Trophoblast cell (in vitro differentiated cells and primary cell): ENCODE results near the gene WNK2.

Experiments used
- DNase-seq, 2 donors: peaks; one replicate each; pipeline ENCODE4 v3.0.0-alpha.2; 2016
- H2AFZ ChIP-seq: 2 replicates; pipeline ENCODE4 v1.6.1; 2013; ENCODE audit warnings: low read length, moderate library complexity, mild to moderate bottlenecking; ENCODE audit not compliant: insufficient read depth, poor library complexity
- H2AK5ac ChIP-seq: 2 replicates; pipeline ENCODE4 v1.6.1; 2013; ENCODE audit warnings: mild to moderate bottlenecking, low read length
- H2BK120ac ChIP-seq: 2 replicates; pipeline ENCODE4 v1.6.1; 2013; ENCODE audit warnings: low read length, mild to moderate bottlenecking, moderate library complexity; ENCODE audit not compliant: insufficient read depth, poor library complexity
- H2BK12ac ChIP-seq: 2 replicates; pipeline ENCODE4 v1.6.1; 2013; ENCODE audit warnings: mild to moderate bottlenecking, low read length, moderate library complexity
- H2BK5ac ChIP-seq: 2 replicates; pipeline ENCODE4 v1.6.1; 2013; ENCODE audit warnings: low read length, low read depth, moderate library complexity, mild to moderate bottlenecking; ENCODE audit not compliant: poor library complexity
- H3K14ac ChIP-seq: 2 replicates; pipeline ENCODE4 v1.6.1; 2013; ENCODE audit warnings: mild to moderate bottlenecking, low read length
- H3K18ac ChIP-seq: 2 replicates; pipeline ENCODE4 v1.6.1; 2013; ENCODE audit warnings: mild to moderate bottlenecking, low read length
- H3K23ac ChIP-seq: 2 replicates; pipeline ENCODE4 v1.6.1; 2013; ENCODE audit warnings: low read length
- H3K27ac ChIP-seq: 2 replicates; pipeline ENCODE4 v1.5.1; 2013; ENCODE audit warnings: low read depth, mild to moderate bottlenecking, inconsistent platforms, low read length, moderate library complexity
- H3K27me3 ChIP-seq: 2 replicates; pipeline ENCODE4 v1.6.1; 2013; ENCODE audit warnings: inconsistent platforms, mild to moderate bottlenecking, low read length, moderate library complexity; ENCODE audit not compliant: insufficient read depth
- H3K36me3 ChIP-seq, 2 experiments: 1 replicate in 1 of 2; 2 replicates in 1 of 2; pipeline ENCODE4 v1.6.1; 2013; ENCODE audit warnings: low read length in 2 of 2, mild to moderate bottlenecking in 2 of 2, moderate library complexity in 1 of 2; ENCODE audit not compliant: insufficient read depth in 2 of 2, control insufficient read depth in 1 of 2
- H3K4ac ChIP-seq: 2 replicates; pipeline ENCODE4 v1.6.1; 2013; ENCODE audit warnings: low read depth, mild to moderate bottlenecking, low read length, moderate library complexity
- H3K4me1 ChIP-seq, 2 experiments: 1 replicate in 1 of 2; 2 replicates in 1 of 2; pipeline ENCODE4 v1.6.1; 2013; ENCODE audit warnings: low read length in 2 of 2, mild to moderate bottlenecking in 2 of 2, moderate library complexity in 1 of 2; ENCODE audit not compliant: insufficient read depth in 2 of 2, control insufficient read depth in 1 of 2
- H3K4me2 ChIP-seq: 2 replicates; pipeline ENCODE4 v1.6.1; 2013; ENCODE audit warnings: inconsistent platforms, mild to moderate bottlenecking, low read length, moderate library complexity
- H3K4me3 ChIP-seq: 2 replicates; pipeline ENCODE4 v1.5.1; 2013; ENCODE audit warnings: mild to moderate bottlenecking, low read depth, low read length, inconsistent platforms
- H3K79me1 ChIP-seq: one replicate; pipeline ENCODE4 v1.6.1; 2013; ENCODE audit warnings: low read length
- H3K79me2 ChIP-seq: 2 replicates; pipeline ENCODE4 v1.6.1; 2013; ENCODE audit warnings: low read length, mild to moderate bottlenecking; ENCODE audit not compliant: control insufficient read depth, insufficient read depth, poor library complexity
- H3K9ac ChIP-seq: 2 replicates; pipeline ENCODE4 v1.6.1; 2013; ENCODE audit warnings: mild to moderate bottlenecking, low read length
- H3K9me3 ChIP-seq: 2 replicates; pipeline ENCODE4 v1.6.1; 2013; ENCODE audit warnings: low read depth, mild to moderate bottlenecking, control low read depth, inconsistent platforms, low read length; ENCODE audit not compliant: insufficient read depth
- H4K12ac ChIP-seq: 2 replicates; pipeline ENCODE4 v1.6.1; 2013; ENCODE audit warnings: low read depth, mild to moderate bottlenecking, low read length, moderate library complexity
- H4K8ac ChIP-seq: 2 replicates; pipeline ENCODE4 v1.6.1; 2013; ENCODE audit warnings: low read depth, mild to moderate bottlenecking, low read length, moderate library complexity
- H4K91ac ChIP-seq: one replicate; pipeline ENCODE4 v1.6.1; 2013; ENCODE audit warnings: low read depth, mild to moderate bottlenecking, low read length, moderate library complexity
- WGBS: extraction: QIAGEN DNeasy Blood & Tissue Kit; methylation state at CpG from one replicate; pipeline ENCODE4 v1.1.7; 2013; ENCODE audit warnings: missing lambda C conversion rate; ENCODE audit not compliant: insufficient read length, insufficient coverage; ENCODE audit errors: extremely low coverage; 5-methylcytosine and 5-hydroxymethylcytosine counted together

Gene WNK2

DNA sequence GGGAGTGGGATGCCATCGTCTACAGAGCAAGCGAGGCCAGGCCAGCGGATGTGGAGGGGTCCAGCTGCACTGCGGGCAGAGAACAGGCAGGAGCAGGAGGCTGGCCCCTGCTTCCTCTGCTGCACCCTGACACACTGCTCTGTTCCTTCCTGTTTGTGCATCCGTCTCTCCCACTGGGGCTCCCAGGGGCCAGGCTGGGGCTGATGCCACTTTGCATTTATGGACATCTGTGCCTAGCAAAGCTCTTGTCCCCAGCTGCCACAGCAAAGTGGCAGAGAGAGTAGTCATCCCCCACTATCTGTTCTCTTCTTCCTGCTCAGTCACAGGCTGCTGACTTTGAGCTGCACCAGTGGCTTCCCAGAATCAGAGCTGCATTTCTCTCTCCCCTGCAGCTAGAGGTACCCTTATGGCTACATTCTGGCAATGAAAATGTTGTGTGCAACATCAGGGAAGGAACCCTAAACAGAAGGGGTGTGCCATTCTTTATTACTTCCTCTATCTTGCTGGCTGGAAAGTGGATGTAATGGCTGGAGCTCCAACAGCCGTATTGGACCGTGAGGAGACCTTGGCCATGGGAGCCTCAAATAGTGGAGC is 45.7 kb upstream of the WNK2 start:
- H2AFZ ChIP-seq = no peak overlapping the region
- H4K12ac ChIP-seq = no peak overlapping the region
- no peak overlapping the region for H2AK5ac ChIP-seq
- H3K27me3 ChIP-seq = no peaks in the 10 kb centered on the region
- no peak overlapping the region for H3K4me3 ChIP-seq
- peaks cover 2% of the 10 kb centered on the region for H3K9me3 ChIP-seq
- no CpG with 5 or more reads among the region's 7 CpGs for WGBS
- H3K4me1 ChIP-seq = peaks cover 2 to 5% of the 10 kb centered on the region in 2 experiments
- H3K23ac ChIP-seq = no peak overlapping the region
- H3K36me3 ChIP-seq = no peaks in the 10 kb centered on the region
- no peak overlapping the region for H2BK5ac ChIP-seq
- no peak overlapping the region for H3K4me2 ChIP-seq
- no peak overlapping the region for H2BK120ac ChIP-seq
- peaks cover 8% of the 10 kb centered on the region for H3K79me1 ChIP-seq
- H3K18ac ChIP-seq = no peak overlapping the region
- H3K27ac ChIP-seq = no peak overlapping the region
- no peak overlapping the region for H3K9ac ChIP-seq
- H3K4ac ChIP-seq = no peak overlapping the region
- no peak for DNase-seq
- no peak overlapping the region for H4K91ac ChIP-seq
- H2BK12ac ChIP-seq = no peak overlapping the region
- H3K14ac ChIP-seq = no peak overlapping the region
- H4K8ac ChIP-seq = no peak overlapping the region
- H3K79me2 ChIP-seq = peaks cover 7% of the 10 kb centered on the region

- H3K4me2 ChIP-seq = no peak overlapping the region
- no peak overlapping the region for H4K12ac ChIP-seq
- no peak overlapping the region for H3K23ac ChIP-seq
- H3K36me3 ChIP-seq = no peaks in the 10 kb centered on the region
- no peak overlapping the region for H3K9ac ChIP-seq
- no peak overlapping the region for H4K8ac ChIP-seq
- peaks cover 2% of the 10 kb centered on the region for H3K9me3 ChIP-seq
- DNase-seq = peak; percentile 40 to 54
- no peak overlapping the region for H2BK12ac ChIP-seq
- no peak overlapping the region for H2BK5ac ChIP-seq
- H3K4me3 ChIP-seq = no peak overlapping the region
- H4K91ac ChIP-seq = no peak overlapping the region
- H3K14ac ChIP-seq = no peak overlapping the region
- no peak overlapping the region for H2BK120ac ChIP-seq
- H3K4me1 ChIP-seq = peaks cover 0 to 6% of the 10 kb centered on the region in 2 experiments
- no peak overlapping the region for H2AK5ac ChIP-seq
- H3K27me3 ChIP-seq = no peaks in the 10 kb centered on the region
- H3K4ac ChIP-seq = no peak overlapping the region
- no peak overlapping the region for H3K27ac ChIP-seq
- H3K18ac ChIP-seq = no peak overlapping the region
- no peaks in the 10 kb centered on the region for H3K79me2 ChIP-seq
- H2AFZ ChIP-seq = no peak overlapping the region
- no CpG with 5 or more reads among the region's 16 CpGs for WGBS
- peaks cover 1% of the 10 kb centered on the region for H3K79me1 ChIP-seq
Observed at GRCh38 chr9:93139365-93140182, 44.4 kb upstream of the WNK2 start.

DNA sequence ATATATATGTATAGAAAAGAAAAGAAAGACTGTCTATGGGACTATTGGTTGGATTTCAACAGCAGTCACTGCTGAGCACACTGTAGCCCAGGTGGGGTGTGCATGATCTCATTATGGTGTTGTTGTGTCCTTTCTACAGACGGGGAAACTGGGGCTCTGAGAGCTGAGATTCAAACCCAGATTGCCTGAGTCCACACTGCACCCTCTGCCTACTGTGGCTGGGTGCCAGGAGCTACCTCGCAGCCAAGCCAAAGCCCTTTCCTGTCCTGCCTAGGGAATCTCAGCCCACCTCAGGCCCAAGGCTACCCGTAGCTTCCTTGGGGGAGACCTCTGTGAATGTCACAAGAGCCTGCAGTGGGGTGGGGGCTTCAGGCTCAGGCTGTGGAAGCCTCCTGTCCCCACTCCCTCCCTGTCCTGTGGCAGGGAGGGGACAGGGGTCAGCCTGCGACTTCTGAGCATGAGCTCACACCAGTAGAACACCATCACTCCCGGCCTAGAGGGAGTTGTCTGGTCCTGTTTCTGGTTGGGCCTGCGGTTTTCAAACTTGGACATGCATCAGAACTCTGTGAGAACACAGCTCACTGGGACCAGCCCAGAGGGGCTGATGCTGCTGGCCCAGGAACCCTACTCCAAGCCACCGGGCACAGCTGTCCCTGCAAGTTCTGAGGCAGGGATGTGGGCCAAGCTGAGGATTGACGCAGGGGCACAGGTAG is 42.0 kb upstream of the WNK2 start:
- H2BK120ac ChIP-seq = no peak overlapping the region
- DNase-seq = no peak
- no CpG with 5 or more reads among the region's 8 CpGs for WGBS
- H3K27ac ChIP-seq = no peak overlapping the region
- no peak overlapping the region for H2BK12ac ChIP-seq
- H2AFZ ChIP-seq = no peak overlapping the region
- H2BK5ac ChIP-seq = no peak overlapping the region
- H3K79me1 ChIP-seq = no peaks in the 10 kb centered on the region
- no peaks in the 10 kb centered on the region for H3K27me3 ChIP-seq
- H3K9me3 ChIP-seq = peaks cover 2% of the 10 kb centered on the region
- no peak overlapping the region for H3K9ac ChIP-seq
- H4K91ac ChIP-seq = no peak overlapping the region
- H4K12ac ChIP-seq = no peak overlapping the region
- no peaks in the 10 kb centered on the region for H3K79me2 ChIP-seq
- H3K36me3 ChIP-seq = no peaks in the 10 kb centered on the region
- no peak overlapping the region for H3K4me3 ChIP-seq
- no peak overlapping the region for H2AK5ac ChIP-seq
- H3K23ac ChIP-seq = no peak overlapping the region
- peaks cover 0 to 4% of the 10 kb centered on the region in 2 experiments for H3K4me1 ChIP-seq
- no peak overlapping the region for H3K4ac ChIP-seq
- H3K14ac ChIP-seq = no peak overlapping the region
- no peak overlapping the region for H3K4me2 ChIP-seq
- H4K8ac ChIP-seq = no peak overlapping the region
- no peak overlapping the region for H3K18ac ChIP-seq

DNA sequence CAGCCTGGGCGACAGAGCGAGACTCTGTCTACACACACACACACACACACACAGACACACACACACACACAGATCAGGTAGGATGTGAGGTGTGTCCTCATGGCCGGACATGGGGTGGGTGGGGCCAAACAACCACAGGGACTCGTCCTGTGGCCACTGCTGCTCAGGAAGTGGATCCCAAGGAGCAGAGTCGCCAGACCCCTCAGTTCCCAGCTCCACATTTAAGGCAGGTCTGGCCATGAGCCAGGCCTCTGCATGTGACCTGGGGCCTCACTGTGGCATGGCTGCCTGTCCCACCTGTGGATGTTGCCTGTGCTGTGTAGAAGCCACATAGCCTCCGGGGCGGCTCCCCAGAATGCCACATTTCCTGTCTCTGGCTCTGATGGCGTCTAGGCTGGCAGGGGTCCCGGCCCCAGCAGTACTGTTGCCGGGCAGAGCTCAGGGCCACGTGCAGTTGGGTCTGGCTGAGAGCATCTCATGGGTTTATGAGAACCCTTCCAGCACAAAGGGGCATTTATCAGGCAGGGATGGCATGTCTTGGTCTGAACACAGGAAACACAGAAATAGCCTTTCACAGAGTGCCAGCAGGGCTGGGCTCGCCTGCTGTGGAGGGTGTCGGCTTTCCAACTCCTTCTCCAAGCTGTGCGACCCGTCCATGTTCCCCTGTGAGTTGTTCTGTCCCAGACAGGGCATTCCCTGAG is 40.0 kb upstream of the WNK2 start:
- Histone ChIP-seq H3K79me2 (no peaks in the 10 kb centered on the region), H3K9ac (no peak overlapping the region), H2BK5ac (no peak overlapping the region), H3K4ac (no peak overlapping the region), H2BK12ac (no peak overlapping the region), H4K8ac (no peak overlapping the region), H4K91ac (no peak overlapping the region), H3K36me3 (no peaks in the 10 kb centered on the region), H3K27me3 (no peaks in the 10 kb centered on the region), H3K14ac (no peak overlapping the region), H3K18ac (no peak overlapping the region), H3K23ac (no peak overlapping the region), H3K79me1 (no peaks in the 10 kb centered on the region), H2AK5ac (no peak overlapping the region), H2AFZ (no peak overlapping the region), H3K4me3 (no peak overlapping the region), H3K4me2 (no peak overlapping the region), H4K12ac (no peak overlapping the region), H3K27ac (no peak overlapping the region), H2BK120ac (no peak overlapping the region), H3K4me1 (peaks cover 0 to 4% of the 10 kb centered on the region in 2 experiments), H3K9me3 (peaks cover 5% of the 10 kb centered on the region)
- WGBS = no CpG with 5 or more reads among the region's 15 CpGs
- DNase-seq = no peak
